GM12873 (cell line): Measurements from ENCODE around the gene CYP27B1.
A peak's percentile ranks its signal among the peaks of the same experiment; 100 is the strongest.

Source experiments
- TF ChIP-seq, protein P1 (sequence below): IDR thresholded peaks from 2 replicates; pipeline ENCODE4 v1.5.1; 2012; ENCODE audit warnings: low read depth, mild to moderate bottlenecking, moderate library complexity, low read length, control low read depth; ENCODE audit not compliant: insufficient read depth; ENCODE audit errors: missing control alignments

The CYP27B1 gene

DNA sequence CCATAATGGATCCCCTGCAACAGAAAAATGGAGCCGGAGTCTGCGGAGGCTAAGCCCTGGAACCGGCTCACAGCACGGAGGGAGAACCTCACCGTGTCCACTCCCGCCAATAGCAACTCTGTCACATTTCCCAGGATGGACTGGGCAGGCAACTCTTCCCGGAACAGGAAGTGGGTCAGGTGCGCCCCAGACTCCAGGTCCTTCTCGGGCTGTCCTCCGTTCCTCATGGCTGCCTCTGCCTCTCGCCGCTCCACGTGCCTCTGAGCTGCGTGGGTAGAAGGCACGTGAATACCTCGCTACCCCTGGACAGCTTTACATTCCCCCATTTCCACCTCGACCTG, 2.2 kb downstream of the CYP27B1 start:
- TF ChIP-seq, protein P1, sequence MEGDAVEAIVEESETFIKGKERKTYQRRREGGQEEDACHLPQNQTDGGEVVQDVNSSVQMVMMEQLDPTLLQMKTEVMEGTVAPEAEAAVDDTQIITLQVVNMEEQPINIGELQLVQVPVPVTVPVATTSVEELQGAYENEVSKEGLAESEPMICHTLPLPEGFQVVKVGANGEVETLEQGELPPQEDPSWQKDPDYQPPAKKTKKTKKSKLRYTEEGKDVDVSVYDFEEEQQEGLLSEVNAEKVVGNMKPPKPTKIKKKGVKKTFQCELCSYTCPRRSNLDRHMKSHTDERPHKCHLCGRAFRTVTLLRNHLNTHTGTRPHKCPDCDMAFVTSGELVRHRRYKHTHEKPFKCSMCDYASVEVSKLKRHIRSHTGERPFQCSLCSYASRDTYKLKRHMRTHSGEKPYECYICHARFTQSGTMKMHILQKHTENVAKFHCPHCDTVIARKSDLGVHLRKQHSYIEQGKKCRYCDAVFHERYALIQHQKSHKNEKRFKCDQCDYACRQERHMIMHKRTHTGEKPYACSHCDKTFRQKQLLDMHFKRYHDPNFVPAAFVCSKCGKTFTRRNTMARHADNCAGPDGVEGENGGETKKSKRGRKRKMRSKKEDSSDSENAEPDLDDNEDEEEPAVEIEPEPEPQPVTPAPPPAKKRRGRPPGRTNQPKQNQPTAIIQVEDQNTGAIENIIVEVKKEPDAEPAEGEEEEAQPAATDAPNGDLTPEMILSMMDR = no peak

DNA sequence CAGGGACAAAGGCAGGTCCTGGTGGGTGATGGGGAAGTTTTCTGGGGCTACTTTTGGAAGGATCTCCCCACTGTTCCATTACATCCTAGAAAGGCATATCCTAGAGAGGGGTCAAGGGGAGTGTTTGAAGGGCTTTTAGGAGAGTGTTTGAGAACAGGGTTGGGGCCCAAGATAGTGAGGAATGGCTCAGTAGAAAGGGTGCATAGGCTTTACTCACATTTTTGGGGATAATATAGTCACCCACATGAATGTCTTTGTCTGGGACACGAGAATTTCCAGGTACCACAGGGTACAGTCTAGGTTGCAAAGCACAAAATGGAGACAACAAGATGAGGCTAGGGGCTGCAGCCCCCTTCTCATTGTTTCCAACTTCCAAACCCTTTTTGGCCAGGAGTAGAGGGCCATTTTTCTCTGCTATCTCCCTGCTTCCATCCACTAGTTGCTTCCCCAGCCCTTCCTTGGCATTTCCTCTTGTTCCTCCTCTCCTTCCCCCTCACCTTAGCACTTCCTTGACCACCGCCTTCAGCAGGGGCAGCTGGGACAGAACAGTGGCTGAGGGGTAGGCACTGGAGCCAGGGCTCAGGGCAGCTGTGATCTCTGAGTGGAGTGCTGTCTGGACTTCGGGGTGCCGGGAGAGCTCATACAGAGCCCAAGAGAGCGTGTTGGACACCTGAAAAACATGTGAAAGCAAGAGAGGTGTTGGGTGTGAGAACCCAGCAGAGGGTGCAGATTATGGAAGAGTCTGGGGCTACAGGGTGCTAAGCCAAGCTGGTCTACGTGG, 2.8 kb downstream of the CYP27B1 start:
- TF ChIP-seq, protein P1 = no peak

DNA sequence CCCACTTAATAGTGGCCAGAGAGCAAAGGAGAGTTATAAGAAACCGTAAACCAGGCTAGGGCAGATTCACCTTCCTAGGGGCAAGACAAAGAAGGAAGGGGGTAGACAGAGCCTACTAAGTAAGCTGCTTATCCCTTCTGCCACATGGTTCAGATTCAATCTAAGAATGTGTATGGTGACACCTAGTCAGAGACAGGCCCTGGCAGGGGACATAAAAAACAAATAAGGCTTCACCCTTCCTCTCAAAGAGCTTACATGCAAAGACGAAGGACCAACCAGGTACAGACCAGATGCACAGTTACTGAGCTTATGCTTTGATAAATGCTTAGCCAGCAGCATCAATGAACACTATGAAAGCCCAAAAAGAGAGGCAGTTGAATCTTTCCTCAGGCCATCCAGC, 4.4 kb downstream of the CYP27B1 start:
- TF ChIP-seq, protein P1 = no peak

DNA sequence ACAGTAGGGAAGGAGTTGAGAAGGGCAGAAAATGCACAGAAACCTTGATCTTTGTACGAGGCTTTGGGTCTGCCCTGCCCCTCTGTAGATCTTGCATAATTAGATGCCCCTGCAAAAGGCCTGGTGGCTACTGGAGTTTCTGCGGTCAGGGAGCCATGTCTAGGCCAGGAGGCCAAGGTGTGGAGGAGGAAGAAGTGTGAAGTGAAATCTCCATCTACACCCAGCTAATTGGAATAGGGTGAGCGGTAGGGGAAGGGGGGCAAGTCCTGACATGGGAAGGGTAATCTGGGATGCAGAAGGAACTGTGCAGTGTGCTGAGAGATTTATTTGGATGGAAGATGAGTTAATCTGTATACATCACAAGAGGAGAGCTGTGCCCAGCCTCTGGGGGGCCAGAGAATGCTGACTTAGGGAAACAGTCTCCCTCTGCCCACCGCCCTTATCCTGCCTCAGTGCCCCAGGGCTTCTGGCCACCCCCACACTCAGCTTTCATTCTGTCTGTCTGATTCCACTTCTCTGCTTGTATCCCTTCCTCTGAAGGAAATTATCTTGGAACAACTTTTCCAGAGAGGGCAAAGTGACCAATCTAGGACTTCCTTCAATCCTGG, 5.4 kb downstream of the CYP27B1 start:
- TF ChIP-seq, protein P1 = no peak

GRCh38 chr12:57760347-57760982, 6.4 kb downstream of the CYP27B1 start:
- TF ChIP-seq, protein P1 = no peak

GRCh38 chr12:57759360-57759980, 7.4 kb downstream of the CYP27B1 start:
- TF ChIP-seq, protein P1 = peak; percentile 69
